CD4-positive, alpha-beta T cell treated with Interleukin-6 at 100 ng/mL for 8 hours (primary cell): Measurements from ENCODE around the gene RNPEP.
"Not testable (repeated sequence)": the region's sequence is repeated elsewhere in the genome, so short reads cannot be mapped to it uniquely, and the experiment has no call there.

Experiments used
- DNase-seq: peaks from one replicate; pipeline ENCODE4 v3.0.0-alpha.2; 2020; ENCODE audit warnings: mixed read lengths, low spot score

Gene RNPEP

DNA sequence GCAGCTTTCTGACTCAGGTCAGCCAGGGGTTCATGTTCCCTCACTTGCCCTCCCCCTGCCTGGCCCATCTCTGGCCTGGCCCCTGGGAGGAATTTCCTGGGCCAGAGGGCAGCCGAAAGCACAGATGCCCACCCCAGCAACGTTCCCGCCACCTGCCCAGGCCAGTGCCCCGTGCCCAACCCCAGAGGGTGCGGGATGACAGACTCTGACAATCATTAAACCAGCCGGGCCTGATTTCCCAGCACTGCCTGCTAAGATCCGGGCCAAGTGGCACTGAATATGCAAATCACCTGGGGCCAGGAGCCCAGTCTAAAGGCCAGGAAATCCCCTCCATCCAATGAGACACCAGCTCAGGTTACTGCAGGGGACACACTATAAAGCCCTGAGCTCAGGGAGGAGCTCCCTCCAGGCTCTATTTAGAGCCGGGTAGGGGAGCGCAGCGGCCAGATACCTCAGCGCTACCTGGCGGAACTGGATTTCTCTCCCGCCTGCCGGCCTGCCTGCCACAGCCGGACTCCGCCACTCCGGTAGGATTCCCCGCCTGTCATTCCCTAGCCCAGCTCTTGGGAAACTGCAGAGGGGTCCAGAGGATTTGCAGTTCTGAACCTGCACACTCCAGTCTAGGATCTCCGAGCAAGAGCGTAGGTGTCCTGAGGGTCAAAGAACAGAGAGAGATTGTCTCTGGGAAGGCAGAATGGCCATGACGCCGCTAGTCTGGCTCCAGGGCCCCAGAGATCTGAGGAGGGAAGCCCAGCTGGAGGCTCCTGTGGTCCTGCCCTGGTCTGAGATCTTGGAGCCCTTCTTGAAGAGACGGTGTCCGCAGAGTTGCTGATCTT lies 27.9 kb downstream of the RNPEP start, which contains the start of gene ELF3:
TSS of gene ELF3 (plus strand) at position 408 of the 836 bp plus-strand sequence. CDS start 550 bp downstream, outside the sequence.
- DNase-seq = no peak

GRCh38 chr1:202011994-202012393 lies 29.5 kb downstream of the RNPEP start:
- no peak for DNase-seq

GRCh38 chr1:202012544-202013478 lies 30.4 kb downstream of the RNPEP start:
- no peak for DNase-seq

GRCh38 chr1:202013603-202014002 lies 31.2 kb downstream of the RNPEP start:
- DNase-seq = no peak

DNA sequence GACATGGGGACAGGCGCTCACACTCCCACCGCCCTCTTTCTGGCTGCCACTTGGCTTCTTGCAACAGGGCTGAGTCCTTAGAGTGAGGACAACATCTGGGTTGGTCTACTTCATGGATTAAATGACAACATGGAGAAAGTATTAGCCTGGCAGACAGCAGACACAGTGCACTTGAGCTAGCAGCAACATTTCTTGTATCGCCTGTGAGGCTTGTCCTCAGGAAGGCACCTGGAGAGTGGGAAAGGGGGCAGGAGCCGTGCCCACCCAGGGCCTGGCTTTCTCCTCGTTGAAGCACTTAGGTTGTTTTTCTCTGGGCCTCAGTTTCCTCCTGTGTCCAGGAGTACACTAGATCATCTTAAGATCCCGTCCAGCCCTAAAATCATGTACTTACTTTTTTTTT lies 31.6 kb downstream of the RNPEP start:
- no peak for DNase-seq

DNA sequence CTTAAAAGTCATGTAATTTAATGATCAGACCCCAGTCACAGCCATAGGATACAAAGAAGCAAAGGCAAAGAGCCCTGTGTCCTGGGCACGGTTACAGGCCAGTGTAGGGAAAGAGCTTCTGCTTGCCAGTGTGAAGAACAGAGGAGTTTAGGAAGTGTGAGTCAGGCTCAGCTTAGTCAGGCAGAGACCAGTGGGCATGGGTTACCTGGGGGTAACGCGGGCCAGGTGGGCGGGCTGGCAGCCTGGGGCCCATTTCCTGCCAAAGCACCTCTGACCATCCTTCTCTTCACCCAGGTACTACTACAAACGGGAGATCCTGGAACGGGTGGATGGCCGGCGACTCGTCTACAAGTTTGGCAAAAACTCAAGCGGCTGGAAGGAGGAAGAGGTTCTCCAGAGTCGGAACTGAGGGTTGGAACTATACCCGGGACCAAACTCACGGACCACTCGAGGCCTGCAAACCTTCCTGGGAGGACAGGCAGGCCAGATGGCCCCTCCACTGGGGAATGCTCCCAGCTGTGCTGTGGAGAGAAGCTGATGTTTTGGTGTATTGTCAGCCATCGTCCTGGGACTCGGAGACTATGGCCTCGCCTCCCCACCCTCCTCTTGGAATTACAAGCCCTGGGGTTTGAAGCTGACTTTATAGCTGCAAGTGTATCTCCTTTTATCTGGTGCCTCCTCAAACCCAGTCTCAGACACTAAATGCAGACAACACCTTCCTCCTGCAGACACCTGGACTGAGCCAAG lies 32.6 kb downstream of the RNPEP start:
- DNase-seq = no peak

DNA sequence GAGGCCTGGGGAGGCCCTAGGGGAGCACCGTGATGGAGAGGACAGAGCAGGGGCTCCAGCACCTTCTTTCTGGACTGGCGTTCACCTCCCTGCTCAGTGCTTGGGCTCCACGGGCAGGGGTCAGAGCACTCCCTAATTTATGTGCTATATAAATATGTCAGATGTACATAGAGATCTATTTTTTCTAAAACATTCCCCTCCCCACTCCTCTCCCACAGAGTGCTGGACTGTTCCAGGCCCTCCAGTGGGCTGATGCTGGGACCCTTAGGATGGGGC lies 33.2 kb downstream of the RNPEP start:
- DNase-seq = no peak

DNA sequence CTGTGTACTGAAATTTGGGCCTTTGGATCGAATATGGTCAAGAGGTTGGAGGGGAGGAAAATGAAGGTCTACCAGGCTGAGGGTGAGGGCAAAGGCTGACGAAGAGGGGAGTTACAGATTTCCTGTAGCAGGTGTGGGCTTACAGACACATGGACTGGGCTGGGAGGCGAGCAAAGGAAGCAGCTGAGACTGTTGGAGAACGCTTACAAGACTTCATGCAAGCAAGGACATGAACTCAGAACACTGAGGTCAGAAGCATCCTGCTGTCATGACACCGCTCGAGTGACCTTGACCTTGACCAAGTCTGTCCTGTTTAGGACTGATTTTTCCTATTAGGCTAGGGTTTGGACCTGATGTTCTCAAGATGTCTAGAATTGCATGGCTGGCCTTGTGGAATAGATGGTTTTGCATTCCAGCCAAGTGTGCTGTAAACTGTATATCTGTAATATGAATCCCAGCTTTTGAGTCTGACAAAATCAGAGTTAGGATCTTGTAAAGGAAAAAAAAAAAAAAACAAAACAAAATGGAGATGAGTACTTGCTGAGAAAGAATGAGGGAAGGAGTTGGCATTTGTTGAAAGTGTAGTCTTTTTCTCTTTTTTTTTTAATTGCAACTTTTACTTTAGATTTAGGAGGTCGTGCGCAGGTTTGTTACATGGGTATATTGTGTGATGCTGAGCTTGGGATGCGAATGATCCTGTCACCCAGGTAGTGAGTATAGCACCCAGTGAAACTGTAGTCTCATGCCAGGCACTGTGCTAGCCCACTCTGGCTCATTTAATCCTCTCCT lies 33.8 kb downstream of the RNPEP start:
- DNase-seq = no peak

DNA sequence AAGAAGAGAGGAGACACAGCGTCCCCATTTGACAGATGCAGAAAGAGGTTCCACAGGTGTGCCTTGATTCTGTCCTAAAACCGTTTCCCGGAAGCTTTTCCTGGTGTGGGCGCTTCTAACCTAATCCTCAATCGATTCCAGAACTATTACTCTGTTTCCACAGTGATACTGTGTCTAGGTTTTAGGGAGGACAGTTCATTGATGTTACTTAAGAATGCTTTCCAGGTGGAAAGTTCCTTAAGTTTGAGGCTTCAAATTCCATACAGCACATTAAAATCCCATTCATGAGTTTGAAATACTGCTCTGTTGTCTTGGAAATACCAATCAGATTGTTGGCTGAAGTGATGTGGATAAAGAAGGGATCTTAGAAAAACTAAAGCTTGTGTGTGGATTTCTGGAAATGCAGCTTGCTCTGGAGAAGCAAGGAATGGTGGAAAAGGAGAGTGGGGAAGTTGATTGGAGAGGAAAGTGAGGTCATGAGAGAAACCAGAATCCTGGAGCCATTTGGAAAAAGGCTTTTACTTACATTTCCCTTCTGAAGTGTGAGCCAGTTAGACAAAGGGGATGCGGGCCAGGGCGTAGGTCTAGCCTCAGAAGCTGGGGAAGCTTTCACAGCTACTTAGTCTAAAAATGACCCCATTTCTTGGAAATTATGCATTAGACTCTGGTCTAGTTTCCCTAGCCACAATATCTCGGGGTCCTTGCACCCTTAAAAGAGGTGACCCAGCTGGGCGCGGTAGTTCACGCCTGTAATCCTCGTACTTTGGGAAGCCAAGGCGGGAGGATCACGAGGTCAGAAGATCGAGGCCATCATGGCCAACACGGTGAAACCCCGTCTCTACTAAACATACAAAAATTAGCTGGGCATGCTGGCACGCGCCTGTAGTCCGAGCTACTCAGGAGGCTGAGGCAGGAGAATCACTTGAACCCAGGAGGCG lies 34.6 kb downstream of the RNPEP start:
- no peak for DNase-seq

- DNase-seq = no peak
Measured at GRCh38 chr1:202017749-202018467, 35.5 kb downstream of the RNPEP start.

GRCh38 chr1:202018468-202019234 lies 36.2 kb downstream of the RNPEP start:
- no peak for DNase-seq

DNA sequence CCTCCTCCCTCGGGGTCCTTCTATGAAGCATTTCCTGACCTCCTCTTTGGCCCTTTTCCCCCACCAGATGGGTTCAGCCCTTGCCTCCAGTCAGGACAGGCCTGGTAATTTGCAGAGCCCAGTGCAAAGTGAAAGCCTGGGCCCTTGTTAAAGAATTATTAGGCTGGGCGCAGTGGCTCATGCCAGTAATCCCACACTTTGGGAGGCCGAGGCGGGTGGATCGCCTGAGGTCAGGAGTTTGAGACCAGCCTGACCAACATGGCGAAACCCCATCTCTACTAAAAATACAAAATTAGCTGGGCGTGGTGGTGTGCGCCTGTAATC lies 36.7 kb downstream of the RNPEP start:
- DNase-seq = not testable (repeated sequence)

DNA sequence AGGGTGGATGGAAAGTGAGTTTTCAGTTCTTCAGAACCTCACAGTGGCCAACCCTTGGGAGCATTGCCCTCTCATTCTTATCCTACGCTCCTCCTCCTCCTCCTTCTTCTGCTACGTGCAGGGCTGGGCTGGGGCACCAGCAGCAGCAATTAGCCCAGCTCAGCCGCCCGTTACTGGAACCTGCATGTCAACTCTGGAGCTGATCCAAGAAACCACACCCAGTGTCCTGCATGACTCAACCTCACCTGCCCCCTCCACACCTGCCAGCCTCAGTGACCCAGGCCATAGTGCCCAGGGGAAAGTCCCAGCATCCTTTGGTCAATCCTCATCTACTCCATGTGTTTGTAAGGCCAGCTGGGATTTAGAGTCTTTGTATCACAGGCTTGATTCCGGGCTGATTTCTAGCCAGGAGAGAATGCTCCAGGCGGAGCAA lies 40.6 kb downstream of the RNPEP start:
- no peak for DNase-seq

- DNase-seq = no peak
Measured at GRCh38 chr1:202029171-202029665, 46.8 kb downstream of the RNPEP start.

GRCh38 chr1:202029727-202030126 lies 47.3 kb downstream of the RNPEP start:
- DNase-seq = no peak

DNA sequence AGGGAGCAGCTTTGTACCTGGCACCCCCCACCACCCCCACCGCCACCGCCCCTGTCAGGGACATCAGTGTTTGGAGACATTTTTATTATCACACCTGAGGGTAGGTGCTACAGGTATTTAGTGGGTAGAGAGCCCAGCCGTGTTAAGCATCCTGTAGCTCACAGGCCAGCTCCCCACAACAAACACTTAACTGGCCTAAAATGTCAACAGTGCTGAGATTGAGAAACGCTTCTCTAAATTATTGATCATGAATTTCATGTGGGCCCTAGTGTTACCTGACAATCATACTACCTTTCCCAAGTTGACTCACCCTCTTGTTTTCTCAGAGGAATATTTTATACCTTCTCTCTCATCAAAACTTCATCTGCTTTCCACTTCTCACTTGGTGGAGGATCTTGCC lies 49.3 kb downstream of the RNPEP start:
- no peak for DNase-seq

GRCh38 chr1:202034149-202034682 lies 51.8 kb downstream of the RNPEP start:
- no peak for DNase-seq

DNA sequence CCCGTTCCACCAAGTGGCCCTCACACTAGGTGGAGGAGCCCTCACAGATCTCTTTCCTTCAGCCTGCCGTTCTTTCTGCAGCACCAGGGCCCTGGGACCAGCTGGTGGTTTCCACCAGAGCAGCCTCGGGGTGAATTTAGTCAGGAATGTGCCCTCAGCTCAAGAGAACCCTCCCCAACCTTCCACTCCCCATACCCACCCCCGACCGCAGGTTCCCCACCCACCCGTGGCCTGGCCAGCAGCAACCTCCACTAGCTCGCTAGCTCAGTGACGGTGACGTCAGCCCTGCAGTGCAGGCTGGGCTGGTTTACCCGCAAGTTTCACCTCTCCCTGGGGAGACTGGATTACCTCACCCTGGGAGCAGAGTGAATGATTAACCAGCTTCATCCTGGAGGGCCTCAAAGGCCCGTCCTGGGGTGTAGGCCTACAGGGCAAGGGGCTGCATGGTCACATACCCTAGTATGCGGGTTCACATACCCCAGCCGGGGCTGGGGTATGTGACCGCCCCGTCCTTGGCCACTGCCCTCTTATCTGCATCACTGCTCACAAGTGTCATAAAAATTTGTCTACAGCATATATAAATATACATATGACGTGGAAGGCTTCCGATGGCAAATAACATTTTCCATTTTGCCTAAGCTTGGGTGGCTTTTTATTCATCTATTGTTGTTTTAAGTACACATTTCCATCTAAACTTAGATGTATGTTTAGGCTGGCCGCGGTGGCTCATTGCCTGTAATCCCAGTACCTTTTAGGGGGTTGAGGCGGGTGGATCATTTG lies 52.4 kb downstream of the RNPEP start:
- DNase-seq = no peak
